Measurements from ENCODE around the gene IRF9.

Gene IRF9

DNA sequence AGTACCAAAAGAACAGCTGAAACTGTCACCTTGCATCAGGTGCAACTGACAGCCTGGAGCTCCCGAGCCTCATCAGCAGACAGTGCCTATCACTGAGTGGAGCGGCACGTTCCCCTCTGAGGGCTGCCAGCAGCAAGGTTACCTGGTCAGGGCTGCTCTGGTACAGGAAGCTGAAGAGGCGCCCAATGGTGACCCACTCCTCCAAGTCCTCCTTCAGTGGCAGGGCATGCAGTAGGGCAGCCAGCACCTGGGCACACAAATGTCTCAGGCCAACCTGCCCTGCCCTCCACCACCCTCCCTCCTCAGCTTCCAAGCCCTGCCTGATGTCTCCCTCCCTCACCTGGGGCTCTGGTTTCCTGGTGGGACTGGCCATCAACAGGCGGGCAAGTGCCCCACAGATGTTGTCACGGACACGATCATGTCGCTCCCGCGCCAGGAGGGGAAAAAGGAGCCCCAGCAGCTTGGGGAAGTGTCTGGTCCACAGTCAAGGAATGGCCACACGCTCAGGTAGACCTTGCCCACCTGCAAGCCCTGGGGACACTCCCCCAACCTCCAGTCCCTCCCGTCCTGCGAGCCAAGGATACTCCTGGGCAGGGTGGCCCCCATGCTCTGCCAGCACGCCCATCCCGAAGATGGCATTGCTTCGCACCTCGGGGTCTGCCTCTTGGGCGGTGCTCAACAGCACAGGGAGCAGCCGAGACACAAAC, 20.5 kb downstream of the IRF9 start:
- Histone ChIP-seq H3K4me3 (no peak overlapping the region), H3K27me3 (ENCODE audit: low read depth) (no peaks in the 10 kb centered on the region), H3K4me1 (no peaks in the 10 kb centered on the region), H3K9me3 (no peaks in the 10 kb centered on the region), H3K36me3 (replicated peaks) (peaks cover 79% of the 10 kb centered on the region)
- in situ Hi-C loops (cut with MboI; ENCODE audit: low sequenced_read_pairs), result no loop called here
- no peak for DNase-seq (ENCODE audit: low spot score in 2 of 2)

GRCh38 chr14:24182110-24182882, 21.2 kb downstream of the IRF9 start:
- H3K27me3 ChIP-seq (ENCODE audit: low read depth), result no peaks in the 10 kb centered on the region
- peaks cover 86% of the 10 kb centered on the region for H3K36me3 ChIP-seq (replicated peaks)
- H3K9me3 ChIP-seq, result no peaks in the 10 kb centered on the region
- no peaks in the 10 kb centered on the region for H3K4me1 ChIP-seq
- no peak overlapping the region for H3K4me3 ChIP-seq
- no peak for DNase-seq (ENCODE audit: low spot score in 2 of 2)
- in situ Hi-C loops (cut with MboI; ENCODE audit: low sequenced_read_pairs), result no loop called here

DNA sequence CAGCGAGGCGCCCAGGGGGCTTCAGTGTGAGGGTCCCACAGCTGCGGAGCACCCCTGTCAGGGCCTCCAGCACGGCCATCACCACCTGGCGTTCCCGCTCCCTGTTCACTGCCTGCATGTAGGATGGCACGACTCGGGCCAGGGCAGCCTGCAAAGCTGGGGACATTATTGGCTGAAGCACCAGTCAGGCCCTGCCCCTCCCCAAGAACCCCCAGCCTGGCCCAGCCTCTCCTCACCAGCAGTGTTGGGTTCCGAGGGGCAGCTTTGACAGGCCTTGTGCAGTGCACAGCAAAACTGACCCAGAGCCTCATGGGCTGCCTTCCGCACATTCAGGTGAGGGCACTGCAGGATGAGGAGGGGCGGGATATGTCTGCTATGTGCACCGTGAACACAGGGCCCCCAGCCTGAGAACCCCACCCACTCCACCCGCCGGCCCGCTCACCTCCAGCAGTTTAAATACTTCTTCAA, 22.0 kb downstream of the IRF9 start:
- Histone ChIP-seq H3K9me3 (no peaks in the 10 kb centered on the region), H3K4me3 (no peak overlapping the region), H3K36me3 (replicated peaks) (peaks cover 89% of the 10 kb centered on the region), H3K4me1 (peaks cover 4% of the 10 kb centered on the region; the same call in 1 of the 2 replicates), H3K27me3 (ENCODE audit: low read depth) (no peaks in the 10 kb centered on the region)
- DNase-seq (ENCODE audit: low spot score in 2 of 2), result no peak
- in situ Hi-C loops (cut with MboI; ENCODE audit: low sequenced_read_pairs), result no loop called here

DNA sequence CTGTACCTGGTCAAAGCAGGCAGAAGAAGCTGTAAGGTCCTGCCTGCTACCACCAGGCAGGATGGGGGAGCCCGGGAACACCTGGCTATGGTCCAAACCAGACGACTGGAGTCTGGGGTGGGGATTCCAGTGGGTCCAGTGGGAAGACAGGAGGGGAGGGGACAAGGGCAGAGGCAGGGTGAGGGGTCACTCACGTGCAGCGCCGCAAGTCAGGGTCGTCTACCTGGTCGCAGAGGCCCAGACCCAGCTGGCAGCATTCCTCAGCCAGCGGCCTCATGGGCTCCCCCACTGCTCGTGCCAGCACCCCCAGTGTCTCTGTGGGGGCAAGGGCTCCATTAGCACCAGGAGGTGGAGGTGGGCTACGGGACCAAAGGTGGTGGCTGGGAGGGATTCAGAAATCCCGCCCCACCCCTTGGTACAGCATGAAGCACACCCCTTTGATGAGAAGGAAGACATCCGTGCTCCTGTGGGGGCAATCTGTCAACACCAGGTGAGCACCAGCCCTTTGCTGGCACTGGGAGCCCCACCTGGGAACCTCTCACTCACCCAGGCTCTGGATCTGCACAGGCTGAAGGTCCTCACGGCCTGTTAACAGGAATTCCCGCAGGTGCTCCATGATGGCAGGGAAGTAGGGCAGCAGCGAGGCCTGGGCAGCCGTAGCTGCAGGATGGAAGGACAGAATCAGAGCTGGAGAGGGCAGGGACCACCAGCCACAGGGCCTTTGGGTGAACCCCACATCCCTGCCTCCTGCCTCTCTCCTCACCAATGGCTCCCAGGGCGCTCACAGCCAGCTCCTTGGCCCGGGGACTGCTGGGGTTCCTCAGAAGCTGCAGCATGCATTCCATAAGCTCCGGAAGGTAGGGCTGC, 23.3 kb downstream of the IRF9 start:
- no peaks in the 10 kb centered on the region for H3K27me3 ChIP-seq (ENCODE audit: low read depth)
- peaks cover 8% of the 10 kb centered on the region; the same call in 1 of the 2 replicates for H3K4me1 ChIP-seq
- H3K36me3 ChIP-seq (replicated peaks), result peaks cover 76% of the 10 kb centered on the region
- in situ Hi-C loops (cut with MboI; ENCODE audit: low sequenced_read_pairs), result no loop called here
- H3K9me3 ChIP-seq, result no peaks in the 10 kb centered on the region
- no peak overlapping the region for H3K4me3 ChIP-seq
- no peak for DNase-seq (ENCODE audit: low spot score in 2 of 2)

DNA sequence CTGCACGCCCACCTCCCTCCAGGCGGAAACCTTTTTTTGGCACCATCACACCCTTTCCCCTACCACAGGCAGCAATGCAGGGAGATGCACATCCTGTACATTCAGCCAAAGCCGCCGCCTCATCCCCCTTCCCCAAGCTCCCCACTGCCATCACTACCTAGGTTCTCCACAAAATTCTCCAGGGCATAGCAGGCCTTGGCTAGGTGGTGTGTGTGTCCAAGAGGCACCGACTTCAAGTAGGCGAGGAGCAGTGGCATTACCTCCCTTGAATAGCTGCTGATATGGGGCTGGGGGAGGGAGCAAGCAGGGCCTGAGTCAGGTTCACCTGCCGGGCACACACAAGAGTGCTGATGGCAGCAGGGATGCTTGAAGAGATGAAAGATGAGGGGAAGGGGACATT, 24.0 kb downstream of the IRF9 start:
- no peak for DNase-seq (ENCODE audit: low spot score in 2 of 2)
- in situ Hi-C loops (cut with MboI; ENCODE audit: low sequenced_read_pairs), result no loop called here
- H3K36me3 ChIP-seq (replicated peaks), result peaks cover 70% of the 10 kb centered on the region
- no peak overlapping the region for H3K4me3 ChIP-seq
- no peaks in the 10 kb centered on the region for H3K9me3 ChIP-seq
- no peaks in the 10 kb centered on the region for H3K27me3 ChIP-seq (ENCODE audit: low read depth)
- peaks cover 8% of the 10 kb centered on the region; the same call in 1 of the 2 replicates for H3K4me1 ChIP-seq

DNA sequence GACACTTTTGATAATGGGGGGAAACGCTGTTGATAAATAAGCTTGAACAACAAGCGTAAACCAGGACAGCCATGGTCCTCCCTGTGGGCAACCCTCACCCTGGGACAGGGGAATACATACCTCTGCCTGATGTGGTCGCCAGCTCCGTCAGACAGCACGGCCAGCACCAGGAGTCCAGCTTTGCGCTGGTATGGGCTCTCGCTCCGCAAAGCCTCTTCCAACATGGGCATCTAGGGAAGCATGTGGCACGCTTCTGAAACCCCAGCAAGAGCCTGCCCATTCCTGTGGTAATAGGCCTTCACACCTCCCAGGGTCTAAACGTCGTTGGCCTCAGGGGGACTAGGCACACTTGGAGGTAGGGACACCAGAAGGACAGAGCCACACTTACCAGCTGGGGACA, 24.7 kb downstream of the IRF9 start:
- DNase-seq (ENCODE audit: low spot score in 2 of 2), result no peak
- in situ Hi-C loops (cut with MboI; ENCODE audit: low sequenced_read_pairs), result no loop called here
- Histone ChIP-seq H3K27me3 (ENCODE audit: low read depth) (no peaks in the 10 kb centered on the region), H3K9me3 (no peaks in the 10 kb centered on the region), H3K4me3 (no peak overlapping the region), H3K4me1 (peaks cover 8% of the 10 kb centered on the region; the same call in 1 of the 2 replicates), H3K36me3 (replicated peaks) (peaks cover 63% of the 10 kb centered on the region)

DNA sequence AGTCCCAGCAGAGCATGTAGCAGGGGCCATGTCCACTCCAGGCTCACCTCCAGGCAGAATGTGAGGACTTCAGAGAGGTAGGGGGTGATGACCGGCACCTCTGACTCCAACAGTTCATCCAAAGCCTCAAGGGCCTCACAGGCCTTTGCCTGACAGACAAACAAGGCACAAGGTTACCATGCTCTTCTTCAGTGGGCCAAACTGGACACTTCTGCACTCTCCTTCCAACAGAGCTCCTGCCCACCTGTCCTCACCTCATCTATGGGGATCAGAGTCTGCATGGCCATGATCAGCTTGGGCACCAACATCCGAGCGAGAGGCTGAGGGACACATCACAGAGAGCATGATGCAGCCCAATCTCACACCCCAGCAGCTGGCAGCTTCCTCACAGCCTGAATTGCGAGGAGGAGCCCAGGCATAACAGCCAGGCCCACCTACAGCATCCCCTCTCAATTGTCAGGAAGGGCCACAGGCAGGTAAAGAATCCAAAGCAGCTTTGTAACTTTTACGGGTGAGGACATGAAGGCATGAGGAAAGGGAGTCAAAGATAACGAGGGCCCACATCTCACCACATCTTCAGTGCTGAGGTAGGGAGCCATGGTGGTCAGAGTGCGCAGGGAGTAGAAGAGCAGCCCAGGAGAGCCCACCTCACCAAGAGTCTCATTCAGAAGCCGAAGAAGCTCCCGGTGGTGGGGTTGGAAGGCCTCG, 25.9 kb downstream of the IRF9 start:
- Histone ChIP-seq H3K9me3 (no peaks in the 10 kb centered on the region), H3K4me3 (no peak overlapping the region), H3K36me3 (replicated peaks) (peaks cover 51% of the 10 kb centered on the region), H3K27me3 (ENCODE audit: low read depth) (no peaks in the 10 kb centered on the region), H3K4me1 (peaks cover 8% of the 10 kb centered on the region; the same call in 1 of the 2 replicates)
- in situ Hi-C loops (cut with MboI; ENCODE audit: low sequenced_read_pairs), result no loop called here
- DNase-seq (ENCODE audit: low spot score in 2 of 2), result no peak

DNA sequence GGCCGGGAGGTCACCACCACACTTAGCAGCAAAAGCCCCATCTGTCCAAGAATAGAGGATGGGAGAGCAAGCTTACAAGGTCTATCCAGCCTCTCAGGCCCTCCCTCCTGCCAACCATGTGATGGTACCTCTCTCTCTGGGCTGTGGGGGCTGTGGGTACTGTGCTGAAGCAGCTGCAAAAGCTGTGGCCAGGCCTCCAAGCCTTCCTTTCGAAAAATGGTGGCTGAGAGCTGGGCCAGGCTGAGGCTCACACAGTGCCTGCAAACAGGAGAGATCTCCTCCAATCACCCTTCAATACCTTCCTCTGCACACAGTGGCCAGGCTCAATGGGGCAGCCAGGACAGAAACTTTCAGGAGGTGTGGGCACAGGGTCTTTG, 26.5 kb downstream of the IRF9 start:
- Histone ChIP-seq H3K27me3 (ENCODE audit: low read depth) (no peaks in the 10 kb centered on the region), H3K4me3 (peak overlapping the region; percentile 88), H3K36me3 (replicated peaks) (peaks cover 47% of the 10 kb centered on the region), H3K4me1 (peaks cover 8% of the 10 kb centered on the region; the same call in 1 of the 2 replicates), H3K9me3 (no peaks in the 10 kb centered on the region)
- no peak for DNase-seq (ENCODE audit: low spot score in 2 of 2)
- in situ Hi-C loops (cut with MboI; ENCODE audit: low sequenced_read_pairs), result no loop called here

- H3K4me1 ChIP-seq, result peaks cover 8% of the 10 kb centered on the region; the same call in 1 of the 2 replicates
- in situ Hi-C loops (cut with MboI; ENCODE audit: low sequenced_read_pairs), result no loop called here
- DNase-seq (ENCODE audit: low spot score in 2 of 2), result peak; percentile 95 to 98
- no peaks in the 10 kb centered on the region for H3K9me3 ChIP-seq
- H3K36me3 ChIP-seq (replicated peaks), result peaks cover 44% of the 10 kb centered on the region
- peak within 1 kb of the TSS; percentile 88 for H3K4me3 ChIP-seq
- no peaks in the 10 kb centered on the region for H3K27me3 ChIP-seq (ENCODE audit: low read depth)
Measured at GRCh38 chr14:24188251-24189058, 27.4 kb downstream of the IRF9 start, which contains the start of gene IPO4. TSS of gene IPO4 (minus strand) at chr14:24188816. CDS start at chr14:24188787, 29 bp downstream.

GRCh38 chr14:24189059-24189375, 28.0 kb downstream of the IRF9 start:
- in situ Hi-C loops (cut with MboI; ENCODE audit: low sequenced_read_pairs), result no loop called here
- Histone ChIP-seq H3K4me3 (peak overlapping the region; percentile 88), H3K27me3 (ENCODE audit: low read depth) (no peaks in the 10 kb centered on the region), H3K9me3 (no peaks in the 10 kb centered on the region), H3K4me1 (peaks cover 8% of the 10 kb centered on the region; the same call in 1 of the 2 replicates), H3K36me3 (replicated peaks) (peaks cover 45% of the 10 kb centered on the region)
- DNase-seq (ENCODE audit: low spot score in 2 of 2), result no peak

DNA sequence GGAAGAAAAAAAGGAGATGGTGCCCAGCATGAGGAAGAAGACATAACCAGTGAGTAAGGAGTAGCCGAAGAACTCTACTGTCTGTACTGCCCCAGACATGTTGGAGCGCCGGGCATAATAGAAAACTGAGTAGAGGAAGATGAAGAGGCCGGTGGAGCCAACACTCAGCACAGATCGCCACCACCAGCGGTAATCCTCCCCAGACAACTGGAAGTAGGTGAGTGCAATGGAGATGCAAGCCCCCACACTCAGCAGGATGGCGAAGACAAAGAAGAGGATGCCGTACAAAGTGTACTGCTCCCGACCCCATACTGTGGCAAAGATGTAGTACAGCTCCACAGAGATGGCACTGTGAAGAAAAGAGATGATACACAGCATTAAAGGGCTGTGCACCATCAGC, 28.4 kb downstream of the IRF9 start:
- H3K27me3 ChIP-seq (ENCODE audit: low read depth), result no peaks in the 10 kb centered on the region
- H3K4me1 ChIP-seq, result peaks cover 8% of the 10 kb centered on the region
- peaks cover 45% of the 10 kb centered on the region for H3K36me3 ChIP-seq (replicated peaks)
- no peaks in the 10 kb centered on the region for H3K9me3 ChIP-seq
- in situ Hi-C loops (cut with MboI; ENCODE audit: low sequenced_read_pairs), result no loop called here
- no peak overlapping the region for H3K4me3 ChIP-seq
- no peak for DNase-seq (ENCODE audit: low spot score in 2 of 2)

- in situ Hi-C loops (cut with MboI; ENCODE audit: low sequenced_read_pairs), result no loop called here
- Histone ChIP-seq H3K4me3 (no peak overlapping the region), H3K27me3 (ENCODE audit: low read depth) (no peaks in the 10 kb centered on the region), H3K4me1 (peaks cover 14% of the 10 kb centered on the region), H3K9me3 (no peaks in the 10 kb centered on the region), H3K36me3 (replicated peaks) (peaks cover 35% of the 10 kb centered on the region)
- no peak for DNase-seq (ENCODE audit: low spot score in 2 of 2)
Measured at GRCh38 chr14:24190416-24190815, 29.4 kb downstream of the IRF9 start.
